CD14-positive monocyte (primary cell): ENCODE data around the gene DCDC2. TPM values are rescaled to one million over a fixed set of nuclear protein-coding genes. Genes with fewer than 3 reads are reported as not detected.

Experiments
- DNase-seq, 3 donors: peaks; one replicate each; pipeline ENCODE4 v3.0.0-alpha.2; 2011 to 2022
- H2AFZ ChIP-seq: 2 replicates; pipeline ENCODE4 v1.6.0; 2012; ENCODE audit warnings: mild to moderate bottlenecking, low read depth, low read length, inconsistent platforms; ENCODE audit not compliant: insufficient read depth, poor library complexity, severe bottlenecking
- H3K27ac ChIP-seq, 2 donors: 1 replicate in 1 of 2; 2 replicates in 1 of 2; pipeline ENCODE4 v1.5.1; 2012 to 2013; ENCODE audit warnings: low read length in 2 of 2, control low read depth in 1 of 2, inconsistent platforms in 1 of 2, low read depth in 1 of 2, mild to moderate bottlenecking in 1 of 2
- H3K27me3 ChIP-seq, 2 donors: one replicate each; pipeline versions ENCODE4 v1.6.0 to v1.6.1; 2011 to 2013; ENCODE audit warnings: low read length in 2 of 2; ENCODE audit not compliant: control insufficient read depth in 2 of 2, insufficient read depth in 2 of 2
- H3K36me3 ChIP-seq, 2 donors: replicated peaks in 1 of 2; 1 replicate in 1 of 2; 2 replicates in 1 of 2; pipeline versions ENCODE4 v1.5.1 to v1.6.1; 2012 to 2013; ENCODE audit warnings: low read length in 2 of 2, control low read depth in 1 of 2, inconsistent platforms in 1 of 2, mild to moderate bottlenecking in 1 of 2; ENCODE audit not compliant: insufficient read depth in 2 of 2, control insufficient read depth in 1 of 2
- H3K4me1 ChIP-seq, 2 donors: 1 replicate in 1 of 2; 2 replicates in 1 of 2; pipeline versions ENCODE4 v1.5.1 to v1.6.1; 2012 to 2013; ENCODE audit warnings: low read length in 2 of 2, control low read depth in 1 of 2, inconsistent platforms in 1 of 2, mild to moderate bottlenecking in 1 of 2, moderate library complexity in 1 of 2; ENCODE audit not compliant: insufficient read depth in 2 of 2, control insufficient read depth in 1 of 2
- H3K4me2 ChIP-seq: replicated peaks from 2 replicates; pipeline ENCODE3; 2012; ENCODE audit warnings: low read length, moderate library complexity, mild to moderate bottlenecking; ENCODE audit not compliant: poor library complexity, severe bottlenecking; ENCODE audit errors: extremely low read depth
- H3K4me3 ChIP-seq, 3 experiments: fragments of 200-600 bp in 1 of 3; sonication (generic) in 1 of 3; replicated peaks in 1 of 3; 1 replicate in 2 of 3; 2 replicates in 1 of 3; pipeline ENCODE4 v1.5.1; 2011 to 2013; ENCODE audit warnings: low read length in 3 of 3, mild to moderate bottlenecking in 3 of 3, control low read depth in 2 of 3, low read depth in 2 of 3, inconsistent platforms in 1 of 3, moderate library complexity in 1 of 3
- H3K79me2 ChIP-seq: 2 replicates; pipeline ENCODE4 v1.6.0; 2012; ENCODE audit warnings: mild to moderate bottlenecking, control low read depth, inconsistent platforms, low read length, moderate library complexity; ENCODE audit not compliant: insufficient read depth
- H3K9ac ChIP-seq: 2 replicates; pipeline ENCODE4 v1.6.0; 2017; ENCODE audit warnings: low read length, mild to moderate bottlenecking; ENCODE audit not compliant: insufficient read depth, poor library complexity, severe bottlenecking
- H3K9me3 ChIP-seq, 2 donors: replicated peaks in 1 of 2; 1 replicate in 1 of 2; 2 replicates in 1 of 2; pipeline versions ENCODE4 v1.5.1 to v1.6.1; 2012 to 2013; ENCODE audit warnings: low read length in 2 of 2, control low read depth in 1 of 2; ENCODE audit not compliant: control insufficient read depth in 1 of 2, insufficient read depth in 1 of 2
- H4K20me1 ChIP-seq: 2 replicates; pipeline ENCODE4 v1.6.0; 2012; ENCODE audit warnings: mild to moderate bottlenecking, low read length, control low read depth, moderate library complexity; ENCODE audit not compliant: insufficient read depth
- H3K27ac Mint-ChIP-seq, 7 donors: one replicate each; pipeline ENCODE4 v1.8.0; 2020; ENCODE audit warnings: mild to moderate bottlenecking in 7 of 7, mixed read lengths in 7 of 7, moderate library complexity in 6 of 7, inconsistent platforms in 2 of 7
- H3K27me3 Mint-ChIP-seq, 3 donors: one replicate each; pipeline ENCODE4 v1.8.0; 2021 to 2022; ENCODE audit warnings: low read depth in 3 of 3, mild to moderate bottlenecking in 3 of 3, mixed read lengths in 3 of 3, moderate library complexity in 3 of 3, inconsistent platforms in 1 of 3
- H3K36me3 Mint-ChIP-seq, 2 donors: one replicate each; pipeline ENCODE4 v1.8.0; 2020; ENCODE audit warnings: mixed read lengths in 2 of 2, inconsistent platforms in 1 of 2, mild to moderate bottlenecking in 1 of 2
- H3K4me1 Mint-ChIP-seq: one replicate; pipeline ENCODE4 v1.8.0; 2020; ENCODE audit warnings: mild to moderate bottlenecking, mixed read lengths
- H3K4me3 Mint-ChIP-seq, 2 donors: one replicate each; pipeline ENCODE4 v1.8.0; 2020; ENCODE audit warnings: mild to moderate bottlenecking in 2 of 2, mixed read lengths in 2 of 2, moderate library complexity in 1 of 2
- H3K9me3 Mint-ChIP-seq, 7 donors: one replicate each; pipeline ENCODE4 v1.8.0; 2020 to 2022; ENCODE audit warnings: mixed read lengths in 7 of 7, mild to moderate bottlenecking in 6 of 7, moderate library complexity in 6 of 7, inconsistent platforms in 2 of 7
- CTCF ChIP-seq: fragments of 200-600 bp; IDR thresholded peaks from one replicate; pipeline ENCODE4 v1.8.0; 2022; ENCODE audit warnings: antibody characterized with exemption, mild to moderate bottlenecking
- WGBS: methylation state at CpG from one replicate; pipeline ENCODE4 v1.1.5; 2013; ENCODE audit warnings: missing lambda C conversion rate; ENCODE audit not compliant: insufficient coverage; 5-methylcytosine and 5-hydroxymethylcytosine counted together
- intact Hi-C, 2 donors: fragments of 100-400 bp; cut with micrococcal nuclease; formaldehyde crosslinking; loops; one replicate each; pipeline versions ENCODE4 v1.15.0 to v1.15.1; 2023
- polyA plus RNA-seq, 3 donors: library from polyadenylated mRNA; depleted of rRNA in 1 of 3; unstranded in 2 of 3; stranded (reverse) in 1 of 3; fragments of 300-500 nt in 2 of 3; fragments of >200 nt in 1 of 3; fragmentation: Illumina TruSeq in 2 of 3; gene quantifications; 1 replicate in 2 of 3; 2 replicates in 1 of 3; pipeline ENCODE4 v1.2.3, GENCODE V29; 2012 to 2021

DCDC2 gene
- polyA plus RNA-seq, 3 donors = not detected

- Mint-ChIP-seq H3K27ac (no peak overlapping the region), H3K27me3 (peaks cover 0 to 3% (median 1%) of the 10 kb centered on the region in 3 donors), H3K4me1 (no peaks in the 10 kb centered on the region), H3K36me3 (no peaks in the 10 kb centered on the region), H3K9me3 (peaks cover 0 to 7% (median 4%) of the 10 kb centered on the region in 7 donors), H3K4me3 (no peak overlapping the region)
- DNase-seq = no peak
- Histone ChIP-seq H3K27ac (no peak overlapping the region), H3K9me3 (peaks cover 0 to 6% of the 10 kb centered on the region in 2 donors), H3K4me1 (no peaks in the 10 kb centered on the region), H3K4me2 (no peak overlapping the region), H2AFZ (no peak overlapping the region), H3K27me3 (no peaks in the 10 kb centered on the region), H4K20me1 (no peaks in the 10 kb centered on the region), H3K36me3 (no peaks in the 10 kb centered on the region), H3K9ac (no peak overlapping the region), H3K79me2 (no peaks in the 10 kb centered on the region), H3K4me3 (no peak overlapping the region)
- intact Hi-C loops = no loop called here
- no peak for TF ChIP-seq CTCF
Observed at GRCh38 chr6:24154121-24154520, 203.7 kb downstream of the DCDC2 start.

GRCh38 chr6:24152014-24152413 is 205.8 kb downstream of the DCDC2 start:
- Histone ChIP-seq H3K27ac (no peak overlapping the region), H3K27me3 (no peaks in the 10 kb centered on the region), H3K4me1 (no peaks in the 10 kb centered on the region), H3K9ac (no peak overlapping the region), H3K4me3 (no peak overlapping the region), H4K20me1 (no peaks in the 10 kb centered on the region), H3K4me2 (no peak overlapping the region), H3K9me3 (peaks cover 0 to 4% of the 10 kb centered on the region in 2 donors), H3K79me2 (no peaks in the 10 kb centered on the region), H2AFZ (no peak overlapping the region), H3K36me3 (no peaks in the 10 kb centered on the region)
- H3K36me3 Mint-ChIP-seq = no peaks in the 10 kb centered on the region
- DNase-seq = no peak
- peaks cover 0 to 7% (median 4%) of the 10 kb centered on the region in 7 donors for H3K9me3 Mint-ChIP-seq
- WGBS = no CpG with 5 or more reads among the region's 1 CpG
- peaks cover 0 to 3% (median 1%) of the 10 kb centered on the region in 3 donors for H3K27me3 Mint-ChIP-seq
- no peak overlapping the region for H3K4me3 Mint-ChIP-seq
- intact Hi-C loops = no loop called here
- no peak overlapping the region for H3K27ac Mint-ChIP-seq
- H3K4me1 Mint-ChIP-seq = no peaks in the 10 kb centered on the region
- no peak for TF ChIP-seq CTCF
